ENCODE data around the gene TUBGCP3.

- TF ChIP-seq POLR2AphosphoS5 (IDR thresholded peaks at IDR 0.05; ENCODE audit: low read depth, low read length) (no peak), POLR2A (IDR thresholded peaks at IDR 0.05; ENCODE audit: low read depth, low read length) (no peak)
These were observed 18.1 kb downstream of the TUBGCP3 start for GRCh38 chr13:112569821-112570220.
